H1 (cell line): Measurements from ENCODE around the gene RHBG.

ENCODE experiments used
- JUND ChIP-seq: IDR thresholded peaks from 2 replicates; pipeline ENCODE4 v1.6.1; 2011; ENCODE audit warnings: mild to moderate bottlenecking, improper control_type of control experiment, low read length
- POLR2A ChIP-seq, 2 experiments: IDR thresholded peaks; 1 replicate in 1 of 2; 2 replicates in 1 of 2; pipeline ENCODE4 v1.6.1; 2011; ENCODE audit warnings: low read depth in 2 of 2, low read length in 2 of 2, mild to moderate bottlenecking in 2 of 2; ENCODE audit errors: control extremely low read depth in 1 of 2
- POLR2AphosphoS5 ChIP-seq: IDR thresholded peaks from 2 replicates; pipeline ENCODE4 v1.6.1; 2011; ENCODE audit warnings: low read depth, low read length
- RNF2 ChIP-seq: fragments of 200-900, 300-1000 bp; sonication (generic); IDR thresholded peaks from 2 replicates; pipeline ENCODE4 v1.7.1; 2016; ENCODE audit warnings: borderline replicate concordance, low read depth, mild to moderate bottlenecking, antibody characterized with exemption, low read length; ENCODE audit not compliant: poor library complexity, severe bottlenecking; ENCODE audit errors: missing control alignments
- SUZ12 ChIP-seq: fragments of 200-600 bp; sonication (generic); IDR thresholded peaks from 2 replicates; pipeline ENCODE4 v1.6.1; 2012; ENCODE audit warnings: mild to moderate bottlenecking, inconsistent platforms, low read length, moderate library complexity, mixed read lengths
- TAF1 ChIP-seq: IDR thresholded peaks from 2 replicates; pipeline ENCODE4 v1.6.1; 2011; ENCODE audit warnings: mild to moderate bottlenecking, low read depth, low read length
- TAF7 ChIP-seq: optimal IDR thresholded peaks from 2 replicates; pipeline ENCODE3; 2011; ENCODE audit warnings: low read depth, mild to moderate bottlenecking, inconsistent platforms, low read length, moderate library complexity, borderline replicate concordance
- YY1 ChIP-seq: IDR thresholded peaks from 2 replicates; pipeline ENCODE4 v1.6.1; 2011; ENCODE audit warnings: low read depth, mild to moderate bottlenecking, low read length
- TF ChIP-seq, protein P1 (sequence below), 3 experiments: IDR thresholded peaks; 1 replicate in 2 of 3; 2 replicates in 1 of 3; pipeline versions ENCODE4 v1.5.1 to v1.6.1; 2011; ENCODE audit warnings: low read length in 3 of 3, mild to moderate bottlenecking in 3 of 3, inconsistent platforms in 2 of 3, low read depth in 1 of 3, moderate library complexity in 1 of 3; ENCODE audit not compliant: insufficient read depth in 1 of 3; ENCODE audit errors: control extremely low read depth in 1 of 3
- TF ChIP-seq, protein P2 (sequence below): IDR thresholded peaks from 2 replicates; pipeline ENCODE4 v1.6.1; 2011; ENCODE audit warnings: low read length, improper control_type of control experiment
- TF ChIP-seq, protein P3 (sequence below): IDR thresholded peaks from 2 replicates; pipeline ENCODE4 v1.6.1; 2012; ENCODE audit warnings: inconsistent platforms
- TF ChIP-seq, protein P4 (sequence below): IDR thresholded peaks from 2 replicates; pipeline ENCODE4 v1.6.1; 2011; ENCODE audit warnings: low read depth, mild to moderate bottlenecking, low read length; ENCODE audit not compliant: insufficient read depth

DNA sequence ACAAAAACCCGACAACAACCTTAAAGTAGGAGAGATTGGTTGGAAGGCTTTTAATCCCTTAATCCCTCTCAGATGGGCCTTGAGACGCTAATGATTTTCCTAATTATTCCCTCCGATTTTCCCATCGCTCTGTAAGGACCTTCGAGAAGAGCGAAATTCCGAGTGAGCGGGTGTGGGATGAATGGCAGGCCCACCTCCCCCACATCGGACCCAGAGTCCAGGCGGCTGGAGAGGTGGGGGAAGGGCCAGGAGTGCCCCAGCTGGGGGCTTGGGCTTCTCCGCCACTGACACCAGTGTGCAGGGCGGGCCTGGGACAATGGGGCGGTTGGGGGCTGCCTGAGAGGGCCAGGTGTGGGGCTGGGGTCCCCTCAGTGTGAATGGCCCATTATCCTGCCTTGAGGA lies 23.4 kb downstream of the RHBG start:
- no peak for TF ChIP-seq POLR2A (IDR thresholded peaks at IDR 0.05; ENCODE audit: control extremely low read depth in 1 of 2, low read depth in 2 of 2, low read length in 2 of 2)
- TF ChIP-seq RNF2, result no peak
- no peak for TF ChIP-seq TAF1
- TF ChIP-seq, protein P1, sequence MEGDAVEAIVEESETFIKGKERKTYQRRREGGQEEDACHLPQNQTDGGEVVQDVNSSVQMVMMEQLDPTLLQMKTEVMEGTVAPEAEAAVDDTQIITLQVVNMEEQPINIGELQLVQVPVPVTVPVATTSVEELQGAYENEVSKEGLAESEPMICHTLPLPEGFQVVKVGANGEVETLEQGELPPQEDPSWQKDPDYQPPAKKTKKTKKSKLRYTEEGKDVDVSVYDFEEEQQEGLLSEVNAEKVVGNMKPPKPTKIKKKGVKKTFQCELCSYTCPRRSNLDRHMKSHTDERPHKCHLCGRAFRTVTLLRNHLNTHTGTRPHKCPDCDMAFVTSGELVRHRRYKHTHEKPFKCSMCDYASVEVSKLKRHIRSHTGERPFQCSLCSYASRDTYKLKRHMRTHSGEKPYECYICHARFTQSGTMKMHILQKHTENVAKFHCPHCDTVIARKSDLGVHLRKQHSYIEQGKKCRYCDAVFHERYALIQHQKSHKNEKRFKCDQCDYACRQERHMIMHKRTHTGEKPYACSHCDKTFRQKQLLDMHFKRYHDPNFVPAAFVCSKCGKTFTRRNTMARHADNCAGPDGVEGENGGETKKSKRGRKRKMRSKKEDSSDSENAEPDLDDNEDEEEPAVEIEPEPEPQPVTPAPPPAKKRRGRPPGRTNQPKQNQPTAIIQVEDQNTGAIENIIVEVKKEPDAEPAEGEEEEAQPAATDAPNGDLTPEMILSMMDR (IDR thresholded peaks at IDR 0.05; ENCODE audit: control extremely low read depth in 1 of 3, insufficient read depth in 1 of 3, low read depth in 1 of 3, low read length in 3 of 3), result no peak
- TF ChIP-seq YY1, result no peak
- no peak for TF ChIP-seq SUZ12
- TF ChIP-seq, protein P2, sequence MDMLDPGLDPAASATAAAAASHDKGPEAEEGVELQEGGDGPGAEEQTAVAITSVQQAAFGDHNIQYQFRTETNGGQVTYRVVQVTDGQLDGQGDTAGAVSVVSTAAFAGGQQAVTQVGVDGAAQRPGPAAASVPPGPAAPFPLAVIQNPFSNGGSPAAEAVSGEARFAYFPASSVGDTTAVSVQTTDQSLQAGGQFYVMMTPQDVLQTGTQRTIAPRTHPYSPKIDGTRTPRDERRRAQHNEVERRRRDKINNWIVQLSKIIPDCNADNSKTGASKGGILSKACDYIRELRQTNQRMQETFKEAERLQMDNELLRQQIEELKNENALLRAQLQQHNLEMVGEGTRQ, result no peak
- TF ChIP-seq, protein P3, sequence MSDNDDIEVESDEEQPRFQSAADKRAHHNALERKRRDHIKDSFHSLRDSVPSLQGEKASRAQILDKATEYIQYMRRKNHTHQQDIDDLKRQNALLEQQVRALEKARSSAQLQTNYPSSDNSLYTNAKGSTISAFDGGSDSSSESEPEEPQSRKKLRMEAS, result no peak
- TF ChIP-seq, protein P4, sequence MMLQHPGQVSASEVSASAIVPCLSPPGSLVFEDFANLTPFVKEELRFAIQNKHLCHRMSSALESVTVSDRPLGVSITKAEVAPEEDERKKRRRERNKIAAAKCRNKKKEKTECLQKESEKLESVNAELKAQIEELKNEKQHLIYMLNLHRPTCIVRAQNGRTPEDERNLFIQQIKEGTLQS, result no peak
- no peak for TF ChIP-seq POLR2AphosphoS5
- no peak for TF ChIP-seq TAF7
- no peak for TF ChIP-seq JUND
